HL-60 (cell line): ENCODE results near the gene ZBTB46.

Experiments
- DNase-seq, 2 experiments: peaks; one replicate each; pipeline ENCODE4 v3.0.0-alpha.2; 2010 to 2020; ENCODE audit warnings: low read depth in 1 of 2, low spot score in 1 of 2
- H3K27ac ChIP-seq: fragments of 250-450 bp; sonication (Bioruptor Pico); replicated peaks from 2 replicates; pipeline ENCODE4 v1.5.1; 2020; ENCODE audit warnings: mild to moderate bottlenecking, moderate library complexity
- H3K27me3 ChIP-seq: fragments of 250-450 bp; sonication (Bioruptor Pico); 2 replicates; pipeline ENCODE4 v1.5.1; 2021; ENCODE audit warnings: mild to moderate bottlenecking, moderate library complexity; ENCODE audit not compliant: insufficient read depth, poor library complexity, severe bottlenecking
- H3K4me3 ChIP-seq: replicated peaks from 2 replicates; pipeline ENCODE4 v1.5.1; 2011; ENCODE audit warnings: mild to moderate bottlenecking, control low read depth, low read length; ENCODE audit not compliant: insufficient read depth
- GABPA ChIP-seq: IDR thresholded peaks from 2 replicates; pipeline ENCODE4 v1.6.1; 2012; ENCODE audit warnings: low read depth
- POLR2AphosphoS5 ChIP-seq: IDR thresholded peaks from 2 replicates; pipeline ENCODE4 v1.6.1; 2012; ENCODE audit warnings: low read depth
- SPI1 ChIP-seq: IDR thresholded peaks from 2 replicates; pipeline ENCODE4 v1.6.1; 2012; ENCODE audit warnings: low read depth, mild to moderate bottlenecking, borderline replicate concordance
- TF ChIP-seq, protein P1 (sequence below): IDR thresholded peaks from one replicate; pipeline ENCODE4 v1.5.1; 2011; ENCODE audit warnings: low read length, control low read depth, inconsistent platforms; ENCODE audit not compliant: insufficient read depth
- TF ChIP-seq, protein P2 (sequence below): IDR thresholded peaks from 2 replicates; pipeline ENCODE4 v1.6.1; 2012; ENCODE audit warnings: low read depth; ENCODE audit not compliant: insufficient replicate concordance

The ZBTB46 gene

DNA sequence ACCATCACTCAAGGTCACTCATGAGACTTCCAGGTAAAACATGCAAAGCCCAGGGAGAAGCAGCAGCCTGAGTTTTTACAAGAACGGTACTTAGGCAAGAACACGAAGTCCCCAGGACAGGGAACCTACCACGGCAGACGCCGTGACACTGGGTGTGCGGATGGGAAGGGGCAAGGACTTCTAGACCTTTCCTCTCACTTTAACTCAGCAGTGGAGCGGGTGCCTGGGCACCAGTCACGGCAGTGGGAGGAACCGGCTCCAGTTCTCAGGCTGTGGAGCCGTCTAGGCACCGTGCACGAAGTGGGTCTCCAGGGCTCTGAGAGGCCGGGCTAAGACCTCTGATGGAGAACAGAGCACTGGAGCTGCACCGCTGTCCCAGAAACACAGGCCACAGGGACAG is 2.5 kb downstream of the ZBTB46 start:
- TF ChIP-seq GABPA (no peak), POLR2AphosphoS5 (no peak), SPI1 (no peak)
- TF ChIP-seq, protein P1, sequence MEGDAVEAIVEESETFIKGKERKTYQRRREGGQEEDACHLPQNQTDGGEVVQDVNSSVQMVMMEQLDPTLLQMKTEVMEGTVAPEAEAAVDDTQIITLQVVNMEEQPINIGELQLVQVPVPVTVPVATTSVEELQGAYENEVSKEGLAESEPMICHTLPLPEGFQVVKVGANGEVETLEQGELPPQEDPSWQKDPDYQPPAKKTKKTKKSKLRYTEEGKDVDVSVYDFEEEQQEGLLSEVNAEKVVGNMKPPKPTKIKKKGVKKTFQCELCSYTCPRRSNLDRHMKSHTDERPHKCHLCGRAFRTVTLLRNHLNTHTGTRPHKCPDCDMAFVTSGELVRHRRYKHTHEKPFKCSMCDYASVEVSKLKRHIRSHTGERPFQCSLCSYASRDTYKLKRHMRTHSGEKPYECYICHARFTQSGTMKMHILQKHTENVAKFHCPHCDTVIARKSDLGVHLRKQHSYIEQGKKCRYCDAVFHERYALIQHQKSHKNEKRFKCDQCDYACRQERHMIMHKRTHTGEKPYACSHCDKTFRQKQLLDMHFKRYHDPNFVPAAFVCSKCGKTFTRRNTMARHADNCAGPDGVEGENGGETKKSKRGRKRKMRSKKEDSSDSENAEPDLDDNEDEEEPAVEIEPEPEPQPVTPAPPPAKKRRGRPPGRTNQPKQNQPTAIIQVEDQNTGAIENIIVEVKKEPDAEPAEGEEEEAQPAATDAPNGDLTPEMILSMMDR, result no peak
- TF ChIP-seq, protein P2, sequence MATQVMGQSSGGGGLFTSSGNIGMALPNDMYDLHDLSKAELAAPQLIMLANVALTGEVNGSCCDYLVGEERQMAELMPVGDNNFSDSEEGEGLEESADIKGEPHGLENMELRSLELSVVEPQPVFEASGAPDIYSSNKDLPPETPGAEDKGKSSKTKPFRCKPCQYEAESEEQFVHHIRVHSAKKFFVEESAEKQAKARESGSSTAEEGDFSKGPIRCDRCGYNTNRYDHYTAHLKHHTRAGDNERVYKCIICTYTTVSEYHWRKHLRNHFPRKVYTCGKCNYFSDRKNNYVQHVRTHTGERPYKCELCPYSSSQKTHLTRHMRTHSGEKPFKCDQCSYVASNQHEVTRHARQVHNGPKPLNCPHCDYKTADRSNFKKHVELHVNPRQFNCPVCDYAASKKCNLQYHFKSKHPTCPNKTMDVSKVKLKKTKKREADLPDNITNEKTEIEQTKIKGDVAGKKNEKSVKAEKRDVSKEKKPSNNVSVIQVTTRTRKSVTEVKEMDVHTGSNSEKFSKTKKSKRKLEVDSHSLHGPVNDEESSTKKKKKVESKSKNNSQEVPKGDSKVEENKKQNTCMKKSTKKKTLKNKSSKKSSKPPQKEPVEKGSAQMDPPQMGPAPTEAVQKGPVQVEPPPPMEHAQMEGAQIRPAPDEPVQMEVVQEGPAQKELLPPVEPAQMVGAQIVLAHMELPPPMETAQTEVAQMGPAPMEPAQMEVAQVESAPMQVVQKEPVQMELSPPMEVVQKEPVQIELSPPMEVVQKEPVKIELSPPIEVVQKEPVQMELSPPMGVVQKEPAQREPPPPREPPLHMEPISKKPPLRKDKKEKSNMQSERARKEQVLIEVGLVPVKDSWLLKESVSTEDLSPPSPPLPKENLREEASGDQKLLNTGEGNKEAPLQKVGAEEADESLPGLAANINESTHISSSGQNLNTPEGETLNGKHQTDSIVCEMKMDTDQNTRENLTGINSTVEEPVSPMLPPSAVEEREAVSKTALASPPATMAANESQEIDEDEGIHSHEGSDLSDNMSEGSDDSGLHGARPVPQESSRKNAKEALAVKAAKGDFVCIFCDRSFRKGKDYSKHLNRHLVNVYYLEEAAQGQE, result no peak
- H3K27me3 ChIP-seq, result peaks cover 27% of the 10 kb centered on the region
- no peak overlapping the region for H3K4me3 ChIP-seq
- H3K27ac ChIP-seq, result no peak overlapping the region
- DNase-seq, result no peak

DNA sequence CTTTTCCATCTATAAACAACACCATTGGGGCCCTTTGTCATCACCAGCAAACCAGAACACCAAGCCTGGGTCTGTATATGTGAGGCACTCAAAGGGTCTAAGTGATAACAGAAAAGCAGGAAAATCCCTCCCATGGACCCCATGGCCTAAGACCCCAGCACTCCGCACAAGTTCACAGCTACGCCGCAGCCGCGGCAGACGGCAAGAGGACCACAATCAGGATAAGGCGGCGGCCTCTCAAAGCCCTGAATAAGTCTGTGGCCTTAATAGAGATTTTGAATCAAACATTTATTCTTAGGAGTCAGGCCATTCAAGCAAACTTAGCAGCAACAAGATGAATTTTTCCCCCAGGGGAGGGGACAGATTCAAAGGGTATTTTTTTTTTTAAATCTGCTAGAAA is 2.9 kb downstream of the ZBTB46 start:
- TF ChIP-seq, protein P2, result no peak
- TF ChIP-seq, protein P1, result no peak
- TF ChIP-seq GABPA (no peak), POLR2AphosphoS5 (no peak), SPI1 (no peak)
- Histone ChIP-seq H3K4me3 (no peak overlapping the region), H3K27ac (no peak overlapping the region), H3K27me3 (peaks cover 27% of the 10 kb centered on the region)
- DNase-seq, result no peak

DNA sequence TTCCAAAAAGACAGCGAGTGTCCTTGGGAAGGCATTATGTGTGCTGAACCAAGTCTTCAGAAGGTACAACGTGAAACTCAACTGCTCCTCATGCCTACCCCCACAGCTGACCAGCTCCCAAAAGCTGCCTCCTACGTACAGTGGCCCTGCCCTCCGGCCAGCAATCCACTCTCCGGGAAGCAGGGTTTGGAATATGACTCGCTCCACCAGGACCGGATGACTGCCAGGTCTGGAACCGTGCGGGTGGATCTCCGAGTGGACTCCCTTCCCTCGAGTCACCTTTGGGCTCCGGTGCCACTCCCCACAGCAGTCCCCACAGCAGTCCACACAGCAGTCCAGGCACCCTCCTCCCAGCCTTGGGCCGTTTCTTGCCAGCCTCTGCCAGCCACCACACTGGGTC is 4.3 kb downstream of the ZBTB46 start:
- Histone ChIP-seq H3K27ac (no peak overlapping the region), H3K4me3 (no peak overlapping the region), H3K27me3 (peaks cover 17% of the 10 kb centered on the region)
- TF ChIP-seq GABPA (no peak), POLR2AphosphoS5 (no peak)
- no peak for DNase-seq

DNA sequence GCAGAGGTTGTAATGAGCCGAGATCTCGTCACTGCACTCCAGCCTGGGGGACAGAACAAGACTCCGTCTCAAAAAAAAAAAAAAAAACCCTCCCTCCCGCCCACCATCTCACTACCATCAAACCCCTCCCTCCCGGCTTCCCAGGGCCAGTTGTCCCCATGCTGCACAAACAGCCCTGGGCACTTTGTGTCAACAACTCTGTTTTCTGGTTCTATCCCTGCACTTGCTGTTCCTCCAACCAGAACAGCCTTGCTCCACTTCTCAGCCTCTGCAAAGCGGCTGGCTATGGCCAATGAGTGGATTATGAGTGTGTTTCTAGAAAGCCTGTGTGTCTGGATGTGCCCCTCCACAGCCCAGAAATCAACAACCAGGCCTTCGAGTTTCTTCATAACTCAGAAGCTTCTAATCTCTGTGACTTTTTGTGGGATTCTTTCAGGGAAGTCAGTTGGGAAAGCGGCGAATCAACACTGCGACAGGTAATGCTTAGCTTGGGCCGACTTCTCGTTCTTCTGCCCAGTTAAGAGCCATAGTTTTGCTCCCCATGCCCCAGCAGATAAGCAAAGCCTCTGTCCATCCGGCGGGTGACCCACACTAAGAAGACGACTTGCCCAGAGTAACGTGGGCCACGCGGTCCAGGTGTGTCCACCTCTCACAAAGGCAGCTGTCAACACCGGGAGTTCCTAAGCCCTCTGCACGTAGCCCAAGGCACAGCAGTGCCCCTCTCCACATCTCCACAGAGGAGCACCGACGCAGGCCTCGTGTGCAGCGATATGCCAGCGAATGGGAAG is 5.5 kb downstream of the ZBTB46 start:
- Histone ChIP-seq H3K27me3 (peaks cover 17% of the 10 kb centered on the region), H3K4me3 (no peak overlapping the region), H3K27ac (no peak overlapping the region)
- DNase-seq, result no peak
- no peak for TF ChIP-seq SPI1
- TF ChIP-seq GABPA, result no peak

DNA sequence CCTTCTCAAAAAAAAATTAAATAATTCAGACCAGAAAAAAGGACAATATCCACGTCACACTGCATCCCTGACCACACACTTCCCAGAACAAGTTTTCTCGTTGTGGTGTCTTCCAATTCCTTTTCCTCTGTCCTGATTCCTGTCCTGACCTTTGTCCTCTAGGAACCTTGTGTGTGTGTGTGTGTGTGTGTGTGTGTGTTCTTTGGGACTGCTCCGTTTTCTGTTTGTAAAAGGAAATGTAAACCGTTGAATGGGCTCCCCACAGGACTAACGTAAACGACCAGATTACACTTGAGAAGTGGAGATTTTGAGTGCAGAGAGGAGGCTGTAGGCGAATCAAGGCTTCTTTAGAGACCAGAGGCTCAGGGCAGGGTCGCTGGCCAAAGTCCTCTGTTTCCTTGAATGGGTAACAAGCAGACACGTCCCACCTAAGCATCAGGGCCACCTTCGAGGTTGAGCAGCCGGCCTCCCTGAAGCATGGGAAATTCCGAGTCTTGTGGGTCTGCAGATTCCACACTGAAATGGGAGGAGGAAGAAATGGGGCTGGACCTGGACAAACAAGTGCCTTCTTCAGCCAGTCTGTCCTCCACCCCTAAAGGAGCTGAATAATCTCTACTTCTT is 7.3 kb downstream of the ZBTB46 start:
- H3K4me3 ChIP-seq, result no peak overlapping the region
- no peak for DNase-seq
- no peak overlapping the region for H3K27ac ChIP-seq
- TF ChIP-seq GABPA (no peak), SPI1 (no peak), POLR2AphosphoS5 (no peak)
- TF ChIP-seq, protein P2, result no peak
- TF ChIP-seq, protein P1, result no peak
- peaks cover 4% of the 10 kb centered on the region for H3K27me3 ChIP-seq
